Nephron progenitor cell (in vitro differentiated cells): Measurements from ENCODE around the gene DLX6.

Source experiments
- DNase-seq: peaks from one replicate; pipeline ENCODE4 v3.0.0; 2021
- H3K27ac Mint-ChIP-seq: 2 replicates; pipeline ENCODE4 v1.8.0; 2021; ENCODE audit warnings: mild to moderate bottlenecking, moderate library complexity, mixed read lengths
- H3K27me3 Mint-ChIP-seq: 2 replicates; pipeline ENCODE4 v1.8.0; 2021; ENCODE audit warnings: mild to moderate bottlenecking, low read depth, mixed read lengths; ENCODE audit not compliant: poor library complexity
- H3K36me3 Mint-ChIP-seq: 2 replicates; pipeline ENCODE4 v1.8.0; 2021; ENCODE audit warnings: low read depth, mixed read lengths
- H3K4me1 Mint-ChIP-seq: 2 replicates; pipeline ENCODE4 v1.8.0; 2021; ENCODE audit warnings: mixed read lengths
- H3K4me3 Mint-ChIP-seq: 2 replicates; pipeline ENCODE4 v1.8.0; 2021; ENCODE audit warnings: mild to moderate bottlenecking, moderate library complexity, mixed read lengths
- H3K9me3 Mint-ChIP-seq: 2 replicates; pipeline ENCODE4 v1.8.0; 2021; ENCODE audit warnings: mild to moderate bottlenecking, moderate library complexity, mixed read lengths
- CTCF ChIP-seq: fragments of 200-600 bp; sonication (generic); IDR thresholded peaks from 2 replicates; pipeline ENCODE4 v1.5.0; 2021; ENCODE audit warnings: antibody characterized with exemption

DLX6 gene

GRCh38 chr7:96973986-96974385, 31.4 kb upstream of the DLX6 start:
- no peak for DNase-seq
- H3K36me3 Mint-ChIP-seq = no peaks in the 10 kb centered on the region
- no peak overlapping the region for H3K4me3 Mint-ChIP-seq
- no peaks in the 10 kb centered on the region for H3K4me1 Mint-ChIP-seq
- H3K27ac Mint-ChIP-seq = no peak overlapping the region
- H3K27me3 Mint-ChIP-seq = peaks cover 65% of the 10 kb centered on the region
- no peak for TF ChIP-seq CTCF
- H3K9me3 Mint-ChIP-seq = no peaks in the 10 kb centered on the region

GRCh38 chr7:96976106-96976505, 29.2 kb upstream of the DLX6 start:
- DNase-seq = no peak
- no peak overlapping the region for H3K27ac Mint-ChIP-seq
- no peak for TF ChIP-seq CTCF
- H3K4me3 Mint-ChIP-seq = no peak overlapping the region
- no peaks in the 10 kb centered on the region for H3K36me3 Mint-ChIP-seq
- H3K9me3 Mint-ChIP-seq = no peaks in the 10 kb centered on the region
- H3K4me1 Mint-ChIP-seq = no peaks in the 10 kb centered on the region
- peaks cover 63% of the 10 kb centered on the region for H3K27me3 Mint-ChIP-seq

GRCh38 chr7:96977445-96977844, 27.9 kb upstream of the DLX6 start:
- Mint-ChIP-seq H3K36me3 (no peaks in the 10 kb centered on the region), H3K4me1 (no peaks in the 10 kb centered on the region), H3K27ac (no peak overlapping the region), H3K9me3 (no peaks in the 10 kb centered on the region), H3K4me3 (no peak overlapping the region), H3K27me3 (peaks cover 64% of the 10 kb centered on the region)
- TF ChIP-seq CTCF = no peak
- no peak for DNase-seq

GRCh38 chr7:96979551-96980276, 25.6 kb upstream of the DLX6 start:
- Mint-ChIP-seq H3K9me3 (peaks cover 3% of the 10 kb centered on the region), H3K27me3 (peaks cover 72% of the 10 kb centered on the region), H3K4me1 (no peaks in the 10 kb centered on the region), H3K27ac (no peak overlapping the region), H3K4me3 (no peak overlapping the region), H3K36me3 (no peaks in the 10 kb centered on the region)
- no peak for TF ChIP-seq CTCF
- DNase-seq = no peak

GRCh38 chr7:96982586-96982985, 22.8 kb upstream of the DLX6 start:
- no peak overlapping the region for H3K27ac Mint-ChIP-seq
- no peaks in the 10 kb centered on the region for H3K4me1 Mint-ChIP-seq
- no peak overlapping the region for H3K4me3 Mint-ChIP-seq
- TF ChIP-seq CTCF = no peak
- H3K36me3 Mint-ChIP-seq = no peaks in the 10 kb centered on the region
- H3K27me3 Mint-ChIP-seq = peaks cover 78% of the 10 kb centered on the region
- DNase-seq = no peak
- H3K9me3 Mint-ChIP-seq = peaks cover 3% of the 10 kb centered on the region

- no peaks in the 10 kb centered on the region for H3K36me3 Mint-ChIP-seq
- DNase-seq = no peak
- H3K4me3 Mint-ChIP-seq = no peak overlapping the region
- no peaks in the 10 kb centered on the region for H3K4me1 Mint-ChIP-seq
- peaks cover 94% of the 10 kb centered on the region for H3K27me3 Mint-ChIP-seq
- no peak for TF ChIP-seq CTCF
- no peak overlapping the region for H3K27ac Mint-ChIP-seq
- H3K9me3 Mint-ChIP-seq = peaks cover 3% of the 10 kb centered on the region
Measured at GRCh38 chr7:96985992-96986391, 19.4 kb upstream of the DLX6 start.
